Endodermal cell (in vitro differentiated cells): ENCODE results near the gene KCNMA1. TPM values are rescaled to one million over a fixed set of nuclear protein-coding genes. Genes with fewer than 3 reads are reported as not detected.

Source experiments
- DNase-seq: peaks from one replicate; pipeline ENCODE4 v3.0.0-alpha.2; 2017
- H3K27ac ChIP-seq: 2 replicates; pipeline ENCODE4 v1.5.1; 2013; ENCODE audit warnings: mild to moderate bottlenecking, low read depth, low read length, moderate library complexity
- H3K27me3 ChIP-seq: 2 replicates; pipeline ENCODE4 v1.6.1; 2013; ENCODE audit warnings: mild to moderate bottlenecking, low read length, moderate library complexity; ENCODE audit not compliant: insufficient read depth, control insufficient read depth, poor library complexity, severe bottlenecking
- H3K36me3 ChIP-seq: 2 replicates; pipeline ENCODE4 v1.7.0; 2013; ENCODE audit warnings: mild to moderate bottlenecking, low read length, moderate library complexity; ENCODE audit not compliant: control insufficient read depth, insufficient read depth
- H3K4me1 ChIP-seq: one replicate; pipeline ENCODE4 v1.7.0; 2013; ENCODE audit warnings: low read length; ENCODE audit not compliant: control insufficient read depth, insufficient read depth
- H3K4me3 ChIP-seq: 2 replicates; pipeline ENCODE4 v1.5.1; 2013; ENCODE audit warnings: mild to moderate bottlenecking, low read length, moderate library complexity
- H3K9ac ChIP-seq: 2 replicates; pipeline ENCODE4 v1.6.1; 2013; ENCODE audit warnings: mild to moderate bottlenecking, low read length, moderate library complexity; ENCODE audit not compliant: poor library complexity, severe bottlenecking; ENCODE audit errors: extremely low read depth
- H3K9me3 ChIP-seq: 2 replicates; pipeline ENCODE4 v1.6.1; 2013; ENCODE audit warnings: mild to moderate bottlenecking, low read length, moderate library complexity; ENCODE audit not compliant: control insufficient read depth
- H3K27ac Mint-ChIP-seq: 2 replicates; pipeline ENCODE4 v1.8.0; 2020; ENCODE audit warnings: mixed read lengths
- H3K27me3 Mint-ChIP-seq: 2 replicates; pipeline ENCODE4 v1.8.0; 2021; ENCODE audit warnings: mild to moderate bottlenecking, mixed read lengths; ENCODE audit not compliant: insufficient read depth
- H3K36me3 Mint-ChIP-seq: 2 replicates; pipeline ENCODE4 v1.8.0; 2020; ENCODE audit warnings: low read depth, mixed read lengths
- H3K4me1 Mint-ChIP-seq: 2 replicates; pipeline ENCODE4 v1.8.0; 2020; ENCODE audit warnings: mixed read lengths
- H3K4me3 Mint-ChIP-seq: 2 replicates; pipeline ENCODE4 v1.8.0; 2020; ENCODE audit warnings: mild to moderate bottlenecking, moderate library complexity, mixed read lengths
- H3K9me3 Mint-ChIP-seq: 2 replicates; pipeline ENCODE4 v1.8.0; 2020; ENCODE audit warnings: mild to moderate bottlenecking, mixed read lengths
- WGBS, 2 experiments: methylation state at CpG; one replicate each; pipeline versions ENCODE4 v1.1.5 to v1.1.7; 2013; ENCODE audit warnings: missing lambda C conversion rate in 2 of 2, mixed read lengths in 1 of 2; ENCODE audit not compliant: insufficient coverage in 1 of 2, insufficient read length in 1 of 2; 5-methylcytosine and 5-hydroxymethylcytosine counted together
- total RNA-seq, 2 donors: library from RNA; stranded (reverse); fragmentation: NEBNext Ultra II Directional in 1 of 2; extraction: Animal tissue kit (Norgen Biotek cat#: 25700) in 1 of 2; gene quantifications; 2 replicates in 1 of 2; 3 replicates in 1 of 2; pipeline ENCODE4 v1.2.1, GENCODE V29; 2021
- TF ChIP-seq, protein P1 (sequence below): fragments of 200-600 bp; sonication (generic); conservative IDR thresholded peaks from 2 replicates; pipeline ENCODE4 v1.5.0; 2021; ENCODE audit warnings: antibody characterized with exemption, mild to moderate bottlenecking

Gene KCNMA1
- total RNA-seq, 2 donors from 2014 or later: 0.55 to 1.3 TPM

DNA sequence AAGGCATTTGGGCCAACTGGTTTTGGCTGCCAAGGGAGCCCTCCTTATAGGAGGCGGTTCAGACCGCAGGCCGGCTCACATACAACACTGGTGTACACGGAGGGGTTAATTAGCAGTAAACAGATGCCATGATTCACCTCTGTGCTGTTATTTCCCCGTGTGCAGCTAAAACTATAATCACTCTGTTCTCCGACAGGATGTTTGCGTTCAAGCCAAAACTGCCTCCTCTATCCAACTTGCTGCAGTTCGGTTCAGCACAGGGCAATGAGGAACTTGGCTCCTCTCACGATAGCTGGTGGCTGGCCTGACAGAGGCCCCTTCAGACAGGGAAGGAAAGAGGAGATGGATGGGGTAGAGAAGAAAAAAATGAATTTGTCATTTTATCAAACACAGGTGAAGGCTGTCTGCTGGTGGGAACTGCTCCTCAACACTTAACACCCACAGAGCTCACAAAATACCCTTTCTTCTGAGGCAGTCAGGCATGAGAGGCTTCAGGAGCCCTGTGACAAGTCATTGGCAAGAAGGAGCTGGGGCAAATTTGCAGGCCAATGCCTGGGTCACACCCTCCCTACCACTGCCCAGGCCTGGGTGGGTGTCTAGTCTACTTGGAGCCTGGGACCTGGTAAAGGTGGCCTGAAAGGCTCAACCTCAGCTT is 24.0 kb downstream of the KCNMA1 start:
- Histone ChIP-seq H3K4me3 (no peak overlapping the region), H3K9ac (no peak overlapping the region), H3K9me3 (no peaks in the 10 kb centered on the region), H3K36me3 (no peaks in the 10 kb centered on the region), H3K27ac (no peak overlapping the region), H3K4me1 (peaks cover 5% of the 10 kb centered on the region), H3K27me3 (peaks cover 19% of the 10 kb centered on the region)
- 91% methylated on average over 9 of the region's 9 CpGs for WGBS, 2 experiments
- H3K9me3 Mint-ChIP-seq: no peaks in the 10 kb centered on the region
- DNase-seq: no peak
- no peaks in the 10 kb centered on the region for H3K36me3 Mint-ChIP-seq
- no peaks in the 10 kb centered on the region for H3K4me1 Mint-ChIP-seq
- TF ChIP-seq, protein P1, sequence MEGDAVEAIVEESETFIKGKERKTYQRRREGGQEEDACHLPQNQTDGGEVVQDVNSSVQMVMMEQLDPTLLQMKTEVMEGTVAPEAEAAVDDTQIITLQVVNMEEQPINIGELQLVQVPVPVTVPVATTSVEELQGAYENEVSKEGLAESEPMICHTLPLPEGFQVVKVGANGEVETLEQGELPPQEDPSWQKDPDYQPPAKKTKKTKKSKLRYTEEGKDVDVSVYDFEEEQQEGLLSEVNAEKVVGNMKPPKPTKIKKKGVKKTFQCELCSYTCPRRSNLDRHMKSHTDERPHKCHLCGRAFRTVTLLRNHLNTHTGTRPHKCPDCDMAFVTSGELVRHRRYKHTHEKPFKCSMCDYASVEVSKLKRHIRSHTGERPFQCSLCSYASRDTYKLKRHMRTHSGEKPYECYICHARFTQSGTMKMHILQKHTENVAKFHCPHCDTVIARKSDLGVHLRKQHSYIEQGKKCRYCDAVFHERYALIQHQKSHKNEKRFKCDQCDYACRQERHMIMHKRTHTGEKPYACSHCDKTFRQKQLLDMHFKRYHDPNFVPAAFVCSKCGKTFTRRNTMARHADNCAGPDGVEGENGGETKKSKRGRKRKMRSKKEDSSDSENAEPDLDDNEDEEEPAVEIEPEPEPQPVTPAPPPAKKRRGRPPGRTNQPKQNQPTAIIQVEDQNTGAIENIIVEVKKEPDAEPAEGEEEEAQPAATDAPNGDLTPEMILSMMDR: no peak
- no peak overlapping the region for H3K27ac Mint-ChIP-seq
- no peak overlapping the region for H3K4me3 Mint-ChIP-seq
- H3K27me3 Mint-ChIP-seq: peaks cover 2% of the 10 kb centered on the region

DNA sequence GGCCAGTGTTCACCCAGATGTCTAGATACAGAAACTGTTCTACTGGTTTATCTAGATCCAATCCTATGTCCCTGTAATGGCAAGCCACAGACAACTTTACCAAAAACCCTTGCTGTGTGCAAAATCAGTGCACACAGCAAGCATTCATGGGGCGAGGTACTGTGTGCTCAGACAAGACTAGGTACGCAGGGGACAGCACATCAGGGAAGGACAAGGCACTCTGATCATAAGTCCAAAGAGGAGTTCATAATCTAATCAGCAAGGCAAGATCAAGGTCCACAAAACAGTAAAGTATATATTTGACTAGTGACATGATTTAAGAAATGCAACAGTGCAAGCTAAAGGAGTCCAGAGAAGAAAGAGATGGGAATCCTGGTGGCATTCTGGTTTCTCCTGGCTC is 25.9 kb downstream of the KCNMA1 start:
- H3K9ac ChIP-seq: no peak overlapping the region
- Mint-ChIP-seq H3K27ac (no peak overlapping the region), H3K9me3 (no peaks in the 10 kb centered on the region), H3K36me3 (no peaks in the 10 kb centered on the region), H3K4me3 (no peak overlapping the region), H3K27me3 (peaks cover 5% of the 10 kb centered on the region), H3K4me1 (no peaks in the 10 kb centered on the region)
- peaks cover 19% of the 10 kb centered on the region for H3K27me3 ChIP-seq
- no peak overlapping the region for H3K27ac ChIP-seq
- WGBS, 2 experiments: 83 to 92% methylated on average over 1 to 2 of the region's 2 CpGs
- peaks cover 5% of the 10 kb centered on the region for H3K4me1 ChIP-seq
- no peaks in the 10 kb centered on the region for H3K9me3 ChIP-seq
- TF ChIP-seq, protein P1: no peak
- no peak for DNase-seq
- no peaks in the 10 kb centered on the region for H3K36me3 ChIP-seq
- no peak overlapping the region for H3K4me3 ChIP-seq

DNA sequence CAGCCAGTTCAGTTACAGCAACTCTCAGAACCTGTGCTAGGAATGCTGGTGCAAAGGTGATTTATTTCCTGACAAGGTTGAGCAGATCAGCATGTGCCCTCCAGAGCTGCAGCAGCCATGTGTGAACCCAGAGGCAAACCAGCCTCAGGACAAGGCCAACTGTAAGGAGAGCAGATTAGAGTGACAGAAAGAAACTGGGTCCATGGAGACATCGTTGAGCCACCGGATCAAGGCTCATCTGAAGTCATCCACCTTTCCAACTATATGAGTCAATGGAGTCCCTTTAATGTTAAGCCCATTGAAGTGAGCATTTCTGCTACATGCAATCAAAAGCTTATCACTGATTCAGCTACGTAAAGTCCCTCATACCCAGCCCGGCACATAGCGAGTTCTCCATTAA is 26.4 kb downstream of the KCNMA1 start:
- H3K4me3 ChIP-seq: no peak overlapping the region
- Mint-ChIP-seq H3K27ac (no peak overlapping the region), H3K4me3 (no peak overlapping the region), H3K9me3 (no peaks in the 10 kb centered on the region), H3K27me3 (peaks cover 5% of the 10 kb centered on the region), H3K36me3 (no peaks in the 10 kb centered on the region), H3K4me1 (no peaks in the 10 kb centered on the region)
- H3K27ac ChIP-seq: no peak overlapping the region
- peaks cover 5% of the 10 kb centered on the region for H3K4me1 ChIP-seq
- no peaks in the 10 kb centered on the region for H3K36me3 ChIP-seq
- H3K9me3 ChIP-seq: no peaks in the 10 kb centered on the region
- TF ChIP-seq, protein P1: no peak
- DNase-seq: no peak
- no peak overlapping the region for H3K9ac ChIP-seq
- WGBS, 2 experiments: 92 to 93% methylated on average over 5 of the region's 5 CpGs
- peaks cover 19% of the 10 kb centered on the region for H3K27me3 ChIP-seq
